ENCODE measurements around the gene ARHGAP27. TPM values are rescaled to one million over a fixed set of nuclear protein-coding genes. Genes with fewer than 3 reads are reported as not detected.

Gene ARHGAP27
- total RNA-seq: 29.8 and 39.6 TPM in 2 replicates

DNA sequence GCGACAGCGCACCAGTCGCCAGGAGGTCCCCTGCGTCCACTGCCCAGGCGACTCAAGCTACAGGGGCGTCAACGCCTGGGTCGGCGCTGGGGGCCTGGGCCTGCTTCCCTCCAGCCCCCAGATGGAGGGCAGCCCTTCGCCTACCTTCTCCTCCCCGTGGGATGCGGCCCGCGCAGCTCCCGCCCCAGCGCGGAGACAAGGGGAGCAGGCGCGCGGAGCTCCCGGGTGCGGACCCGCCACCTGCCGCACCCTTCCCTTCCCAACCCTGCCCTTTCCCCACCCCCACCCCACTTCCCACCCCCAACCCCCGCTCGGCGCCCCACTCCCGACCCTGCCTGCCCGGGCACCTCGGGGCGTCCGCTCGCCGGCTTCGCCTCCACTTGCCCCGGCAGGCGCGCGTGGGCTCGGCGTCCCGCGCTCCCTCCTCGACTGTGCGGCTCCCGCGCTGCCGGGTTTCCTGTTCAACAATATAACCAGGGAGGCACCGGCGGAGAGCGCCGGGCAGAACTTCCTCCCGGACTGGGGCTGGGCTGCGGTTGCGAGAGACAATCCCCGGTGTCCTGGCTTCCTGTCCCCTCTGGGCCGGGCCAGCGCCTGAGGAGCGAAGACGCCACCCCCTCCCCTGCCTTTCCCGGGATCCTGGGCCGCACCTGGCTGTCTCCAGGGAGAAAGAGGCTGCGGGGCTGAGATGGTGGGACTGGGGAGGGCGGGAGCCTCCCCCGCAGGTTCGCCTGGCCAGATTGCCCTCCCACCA is at the start of gene ARHGAP27:
ARHGAP27 (minus strand) TSS at position 466 of the 754 bp plus-strand sequence. CDS start 2,591 bp downstream, outside the sequence.

Other genes with a start within 250 kb of the ARHGAP27 start
- gene FMNL1, start 211.0 kb downstream of the ARHGAP27 start, total RNA-seq: 0.98 and 1.5 TPM in 2 replicates
- gene SPATA32, start 170.8 kb downstream of the ARHGAP27 start, total RNA-seq: not detected in 2 replicates
- gene MAP3K14, start 115.8 kb downstream of the ARHGAP27 start, total RNA-seq: 3.8 and 3.9 TPM in 2 replicates
- gene PLEKHM1, start 57.9 kb upstream of the ARHGAP27 start, total RNA-seq: 27.0 and 29.9 TPM in 2 replicates

Data from mammary microvascular endothelial cell (primary cell).